Endothelial cell of umbilical vein (primary cell): Measurements from ENCODE around the gene HYOU1. TPM values are rescaled to one million over a fixed set of nuclear protein-coding genes. Genes with fewer than 3 reads are reported as not detected.

ENCODE experiments used
- BruUV-seq: library from RNA; stranded (reverse); fragments of 400-500 nt; replicated peaks from 2 replicates; lab custom pipeline; 2021; lab: Mats Ljungman, UMichigan
- CTCF ChIA-PET: fragments of 300-600, 350-600 bp; sonication (Branson Sonifier 250); formaldehyde crosslinking; loops from one replicate; lab custom pipeline; 2021; ENCODE audit warnings: antibody characterized with exemption, inconsistent platforms; lab: Charles Lee
- POLR2A ChIA-PET: fragments of 300-600, 350-600 bp; sonication (Branson Sonifier 250); formaldehyde crosslinking; loops from one replicate; lab custom pipeline; 2021; ENCODE audit warnings: antibody characterized with exemption, inconsistent platforms; lab: Charles Lee
- DNase-seq: peaks from one replicate; pipeline ENCODE4 v3.0.0-alpha.2; 2011; ENCODE audit warnings: low read depth, low spot score
- FAIRE-seq: peaks from 2 replicates; lab custom pipeline; 2011; peaks lifted over from hg19 to GRCh38; lab: Jason Lieb, UNC
- H2AFZ ChIP-seq: 2 replicates; pipeline ENCODE4 v1.6.0; 2012; ENCODE audit warnings: low read depth, low read length, control low read depth, inconsistent platforms
- H3K27ac ChIP-seq: 2 replicates; pipeline ENCODE4 v1.5.1; 2011; ENCODE audit warnings: low read depth, mild to moderate bottlenecking, control low read depth, low read length, moderate library complexity; ENCODE audit not compliant: insufficient read depth
- H3K27me3 ChIP-seq, 2 experiments: 2 replicates each; pipeline versions ENCODE4 v1.6.0 to v1.6.1; 2011; ENCODE audit warnings: low read length in 2 of 2, mixed read lengths in 1 of 2; ENCODE audit not compliant: control insufficient read depth in 2 of 2, insufficient read depth in 2 of 2
- H3K36me3 ChIP-seq, 2 experiments: 2 replicates in 1 of 2; 3 replicates in 1 of 2; pipeline ENCODE4 v1.5.1; 2011; ENCODE audit warnings: low read length in 2 of 2, mild to moderate bottlenecking in 1 of 2, moderate library complexity in 1 of 2; ENCODE audit not compliant: control insufficient read depth in 2 of 2, insufficient read depth in 2 of 2; ENCODE audit errors: extremely low read depth in 1 of 2
- H3K4me1 ChIP-seq: 3 replicates; pipeline ENCODE4 v1.5.1; 2011; ENCODE audit warnings: mild to moderate bottlenecking, low read length; ENCODE audit not compliant: control insufficient read depth, insufficient read depth; ENCODE audit errors: extremely low read depth
- H3K4me2 ChIP-seq: 2 replicates; pipeline ENCODE4 v1.6.1; 2011; ENCODE audit warnings: low read length, control low read depth, mixed read lengths; ENCODE audit not compliant: insufficient read depth
- H3K4me3 ChIP-seq, 3 experiments: fragments of 200-600 bp in 1 of 3; sonication (generic), shearing (Covaris generic) in 1 of 3; replicated peaks in 1 of 3; 2 replicates each; pipeline ENCODE4 v1.5.1; 2011 to 2016; ENCODE audit warnings: control low read depth in 3 of 3, low read length in 3 of 3, mild to moderate bottlenecking in 2 of 3, inconsistent platforms in 1 of 3, low read depth in 1 of 3, moderate library complexity in 1 of 3; ENCODE audit not compliant: insufficient read depth in 1 of 3
- H3K79me2 ChIP-seq: 2 replicates; pipeline ENCODE4 v1.6.0; 2012; ENCODE audit warnings: low read length, inconsistent platforms; ENCODE audit not compliant: control insufficient read depth, insufficient read depth
- H3K9ac ChIP-seq: replicated peaks from 2 replicates; pipeline ENCODE3; 2011; ENCODE audit warnings: low read length, control low read depth; ENCODE audit not compliant: insufficient read depth; ENCODE audit errors: extremely low read depth
- H3K9me1 ChIP-seq: replicated peaks from 3 replicates; pipeline ENCODE4 v1.6.0; 2011; ENCODE audit warnings: mild to moderate bottlenecking, low read length; ENCODE audit not compliant: control insufficient read depth, insufficient read depth; ENCODE audit errors: extremely low read depth
- H3K9me3 ChIP-seq: replicated peaks from 2 replicates; pipeline ENCODE4 v1.5.1; 2012; ENCODE audit warnings: low read length, inconsistent platforms; ENCODE audit not compliant: control insufficient read depth, insufficient read depth
- H4K20me1 ChIP-seq: replicated peaks from 2 replicates; pipeline ENCODE3; 2011; ENCODE audit warnings: mild to moderate bottlenecking, low read length; ENCODE audit not compliant: control insufficient read depth, insufficient read depth; ENCODE audit errors: extremely low read depth
- CTCF ChIP-seq, 2 donors: IDR thresholded peaks; 1 replicate in 1 of 2; 2 replicates in 1 of 2; pipeline ENCODE4 v1.5.1; 2011; ENCODE audit warnings: low read length in 2 of 2, mild to moderate bottlenecking in 2 of 2, moderate library complexity in 2 of 2, control low read depth in 1 of 2, inconsistent platforms in 1 of 2, low read depth in 1 of 2; ENCODE audit not compliant: insufficient read depth in 1 of 2; ENCODE audit errors: extremely low read depth in 1 of 2
- EZH2 ChIP-seq: IDR thresholded peaks from 2 replicates; pipeline ENCODE4 v1.6.1; 2012; ENCODE audit warnings: borderline replicate concordance, low read depth, mild to moderate bottlenecking, moderate library complexity, low read length, inconsistent platforms; ENCODE audit not compliant: severe bottlenecking
- FOS ChIP-seq: IDR thresholded peaks from 2 replicates; pipeline ENCODE4 v1.6.1; 2011; ENCODE audit warnings: mild to moderate bottlenecking, low read length, moderate library complexity, borderline replicate concordance; ENCODE audit not compliant: insufficient read depth
- GATA2 ChIP-seq: IDR thresholded peaks from 2 replicates; pipeline ENCODE4 v1.7.0; 2011; ENCODE audit warnings: low read depth, mild to moderate bottlenecking, moderate library complexity, mixed read lengths, low read length; ENCODE audit not compliant: insufficient read length, insufficient read depth
- JUN ChIP-seq: IDR thresholded peaks from 2 replicates; pipeline ENCODE4 v1.6.1; 2011; ENCODE audit warnings: borderline replicate concordance, low read depth; ENCODE audit not compliant: insufficient read length, insufficient read depth
- MYC ChIP-seq: IDR thresholded peaks from one replicate; pipeline ENCODE4 v1.6.1; 2011; ENCODE audit warnings: mild to moderate bottlenecking, low read depth, low read length
- POLR2A ChIP-seq: IDR thresholded peaks from 2 replicates; pipeline ENCODE4 v1.6.1; 2012; ENCODE audit warnings: low read depth, mild to moderate bottlenecking, control low read depth, low read length
- POLR2AphosphoS5 ChIP-seq: IDR thresholded peaks from 2 replicates; pipeline ENCODE4 v1.6.1; 2012; ENCODE audit warnings: low read depth, mild to moderate bottlenecking, control low read depth, low read length, moderate library complexity; ENCODE audit not compliant: insufficient read depth
- dilution Hi-C: fragments of 300-500 bp; cut with MboI; formaldehyde crosslinking; loops from one replicate; pipeline ENCODE4 v1.15.0; 2019; ENCODE audit warnings: low sequenced_read_pairs; ENCODE audit not compliant: extremely low pct_ligation_motif_present
- intact Hi-C: fragments of 100-400 bp; cut with micrococcal nuclease; formaldehyde crosslinking; loops from one replicate; pipeline ENCODE4 v1.10.0; 2022
- polyA plus RNA-seq, 4 experiments: library from polyadenylated mRNA; depleted of rRNA in 3 of 4; stranded (reverse) in 3 of 4; unstranded in 1 of 4; fragments of >200 nt; gene quantifications; 2 replicates each; pipeline versions ENCODE4 v1.2.1 to v1.2.3, GENCODE V29; 2011 to 2012; ENCODE audit warnings: missing spikeins in 1 of 4
- total RNA-seq: library from RNA; stranded (reverse); gene quantifications from 2 replicates; pipeline ENCODE4 v1.2.3, GENCODE V29; 2021
- TF ChIP-seq, protein P1 (sequence below): IDR thresholded peaks from 2 replicates; pipeline ENCODE4 v1.6.1; 2011; ENCODE audit not compliant: insufficient read depth, insufficient read length

The HYOU1 gene
- total and polyA plus RNA-seq, 2 donors (not counting 3 experiments of a cell fraction or from before 2014, with no cell fraction given) = 302 to 318 TPM

DNA sequence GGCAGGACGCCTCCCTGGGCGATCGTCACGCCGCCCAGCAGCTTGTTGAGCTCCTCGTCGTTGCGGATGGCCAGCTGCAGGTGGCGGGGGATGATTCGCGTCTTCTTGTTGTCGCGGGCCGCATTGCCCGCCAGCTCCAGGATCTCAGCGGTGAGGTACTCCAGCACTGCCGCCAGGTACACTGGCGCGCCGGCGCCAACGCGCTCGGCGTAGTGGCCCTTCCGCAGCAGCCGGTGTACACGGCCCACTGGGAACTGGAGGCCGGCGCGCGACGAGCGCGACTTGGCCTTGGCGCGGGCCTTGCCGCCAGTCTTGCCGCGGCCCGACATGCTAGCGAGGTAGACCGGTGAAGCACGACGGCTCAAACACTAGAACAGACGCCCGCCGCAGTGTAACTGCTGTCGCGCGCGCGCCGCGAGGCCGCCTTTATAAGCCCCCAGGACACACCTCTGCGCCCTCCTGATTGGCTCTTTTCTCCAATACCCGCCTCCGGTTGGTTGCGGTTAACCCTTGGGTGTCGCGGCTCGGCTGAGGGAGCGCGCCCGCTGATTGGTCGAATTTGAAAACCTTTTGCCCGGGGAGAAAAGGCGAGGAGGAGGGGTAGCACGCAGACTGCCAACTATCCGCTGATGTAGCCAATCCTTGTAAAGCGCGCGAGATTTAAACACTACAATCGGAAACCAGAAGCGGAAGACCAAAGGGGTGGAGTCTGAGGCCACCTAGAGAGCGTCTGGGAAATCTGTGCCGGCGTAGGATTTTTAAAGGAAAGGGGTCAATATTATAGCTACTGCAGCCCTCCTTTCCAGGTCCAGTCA, 38.3 kb upstream of the HYOU1 start:
- CTCF ChIA-PET = interaction anchor here (0.8 to 2.6 kb wide), 16 partner anchors 10 to 244 kb away, joined by 3 to 19 read pairs (median 3); partner anchors contain the start of genes HINFP, HMBS, HYOU1 and VPS11
- Histone ChIP-seq H3K4me1 (peaks cover 27% of the 10 kb centered on the region), H3K9me3 (no peaks in the 10 kb centered on the region), H3K36me3 (peaks cover 10 to 22% of the 10 kb centered on the region in 2 experiments), H3K9me1 (no peaks in the 10 kb centered on the region), H3K9ac (peak overlapping the region; percentile 84), H3K79me2 (peaks cover 37% of the 10 kb centered on the region), H3K27ac (peak overlapping the region; percentile 59), H3K27me3 (no peaks in the 10 kb centered on the region), H2AFZ (no peak overlapping the region), H4K20me1 (peaks cover 2% of the 10 kb centered on the region), H3K4me2 (peak overlapping the region; percentile 61), H3K4me3 (peak overlapping the region; percentile 70 to 95 (median 90))
- FAIRE-seq (peak; percentile 100), DNase-seq (peak; percentile 100)
- dilution Hi-C loops = no loop called here
- intact Hi-C loops = loop anchor here (1.0 to 2.0 kb wide), 8 partner anchors 12 to 244 kb away; partner anchors contain the start of genes C2CD2L, HYOU1, RNF26 and RPS25
- POLR2A ChIA-PET = interaction anchor here (0.6 to 2.7 kb wide), 13 partner anchors 10 to 243 kb away, joined by 3 to 23 read pairs (median 7); partner anchors contain the start of genes C2CD2L, HINFP, HMBS and MCAM
- TSS peak; percentile 80 for BruUV-seq
- TF ChIP-seq GATA2 (no peak), JUN (no peak), POLR2AphosphoS5 (peak; percentile 100), EZH2 (no peak), MYC (no peak), POLR2A (peak; percentile 100), FOS (no peak), CTCF (IDR thresholded peaks at IDR 0.05; ENCODE audit: extremely low read depth in 1 of 2, insufficient read depth in 1 of 2, low read depth in 1 of 2, low read length in 2 of 2) (peak in 1 of 2 donors; percentile 1)
- TF ChIP-seq, protein P1, sequence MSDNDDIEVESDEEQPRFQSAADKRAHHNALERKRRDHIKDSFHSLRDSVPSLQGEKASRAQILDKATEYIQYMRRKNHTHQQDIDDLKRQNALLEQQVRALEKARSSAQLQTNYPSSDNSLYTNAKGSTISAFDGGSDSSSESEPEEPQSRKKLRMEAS = no peak
